Stimulated activated CD8-positive, alpha-beta memory T cell treated with anti-CD3 and anti-CD28 coated beads, Interleukin-7, amount 100 ng/mL, for 48 hours (primary cell): ENCODE results near the gene CEP57L1.
"Not testable (repeated sequence)": the region's sequence is repeated elsewhere in the genome, so short reads cannot be mapped to it uniquely, and the experiment has no call there.

ENCODE experiments used
- DNase-seq, 2 donors: peaks; one replicate each; pipeline ENCODE4 v3.0.0-alpha.2; 2020; ENCODE audit warnings: low read depth in 1 of 2; ENCODE audit errors: extremely low read depth in 1 of 2

CEP57L1 gene

DNA sequence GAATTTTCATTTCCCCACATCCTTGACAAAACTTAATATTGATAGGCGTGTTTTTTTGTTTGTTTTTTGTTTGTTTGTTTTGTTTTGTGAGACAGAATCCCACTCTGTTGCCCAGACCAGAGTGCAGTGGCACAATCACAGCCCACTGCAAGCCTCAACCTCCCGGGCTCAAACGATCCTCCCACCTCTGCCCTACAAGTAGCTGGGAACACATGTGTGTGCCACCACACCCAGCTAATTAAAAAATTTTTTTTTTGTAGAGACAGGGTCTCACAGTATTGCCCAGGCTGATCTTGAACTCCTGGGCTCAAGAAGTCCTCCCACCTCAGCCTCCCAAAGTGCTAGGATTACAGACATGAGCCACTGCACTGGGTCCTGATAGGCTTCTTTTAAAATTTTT is 9.2 kb downstream of the CEP57L1 start:
- no peak for DNase-seq

DNA sequence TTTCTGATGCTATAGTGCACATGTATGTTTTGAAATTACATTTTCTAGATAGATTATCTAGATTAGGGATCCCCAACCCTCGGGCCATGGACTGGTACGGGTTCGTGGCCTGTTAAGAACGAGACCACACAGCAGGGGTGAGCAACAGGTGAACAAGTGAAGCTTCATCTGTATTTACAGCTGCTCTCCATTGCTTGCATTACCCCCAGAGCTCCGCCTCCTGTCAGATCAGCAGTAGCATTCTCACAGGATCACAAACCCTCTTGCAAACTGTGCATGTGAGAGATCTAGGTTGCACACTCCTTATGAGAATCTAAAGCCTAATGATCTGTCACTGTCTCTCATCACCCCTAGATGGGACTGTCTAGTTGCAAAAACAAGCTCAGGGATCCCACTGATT is 10.4 kb downstream of the CEP57L1 start:
- DNase-seq, result no peak

DNA sequence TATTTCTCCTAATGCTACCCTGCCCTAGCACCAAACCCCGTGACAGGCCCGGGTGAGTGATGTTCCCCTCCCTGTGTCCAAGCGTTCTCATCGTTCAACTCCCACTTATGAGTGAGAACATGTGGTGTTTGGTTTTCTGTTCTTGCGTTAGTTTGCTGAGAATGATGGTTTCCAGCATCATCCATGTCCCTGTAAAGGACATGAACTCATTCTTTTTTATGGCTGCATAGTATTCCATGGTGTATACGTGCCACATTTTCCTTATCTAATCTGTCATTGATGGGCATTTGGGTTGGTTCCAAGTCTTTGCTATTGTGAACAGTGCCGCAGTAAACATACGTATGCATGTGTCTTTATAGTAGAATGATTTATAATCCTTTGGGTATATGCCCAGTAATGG is 14.4 kb downstream of the CEP57L1 start:
- not testable (repeated sequence) for DNase-seq

DNA sequence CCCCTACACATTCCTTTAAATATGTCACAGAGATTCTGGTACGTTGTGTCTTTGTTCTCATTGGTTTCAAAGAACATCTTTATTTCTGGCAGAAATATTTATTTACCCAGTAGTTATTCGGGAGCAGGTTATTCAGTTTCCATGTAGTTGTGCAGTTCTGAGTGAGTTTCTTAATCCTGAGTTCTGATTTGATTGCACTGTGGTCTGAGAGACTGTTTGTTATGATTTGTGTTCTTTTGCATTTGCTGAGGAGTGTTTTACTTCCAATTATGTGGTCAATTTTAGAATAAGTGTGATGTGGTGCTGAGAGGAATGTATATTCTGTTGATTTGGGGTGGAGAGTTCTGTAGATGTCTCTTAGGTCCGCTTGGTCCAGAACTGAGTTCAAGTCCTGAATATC is 17.4 kb downstream of the CEP57L1 start:
- not testable (repeated sequence) for DNase-seq

DNA sequence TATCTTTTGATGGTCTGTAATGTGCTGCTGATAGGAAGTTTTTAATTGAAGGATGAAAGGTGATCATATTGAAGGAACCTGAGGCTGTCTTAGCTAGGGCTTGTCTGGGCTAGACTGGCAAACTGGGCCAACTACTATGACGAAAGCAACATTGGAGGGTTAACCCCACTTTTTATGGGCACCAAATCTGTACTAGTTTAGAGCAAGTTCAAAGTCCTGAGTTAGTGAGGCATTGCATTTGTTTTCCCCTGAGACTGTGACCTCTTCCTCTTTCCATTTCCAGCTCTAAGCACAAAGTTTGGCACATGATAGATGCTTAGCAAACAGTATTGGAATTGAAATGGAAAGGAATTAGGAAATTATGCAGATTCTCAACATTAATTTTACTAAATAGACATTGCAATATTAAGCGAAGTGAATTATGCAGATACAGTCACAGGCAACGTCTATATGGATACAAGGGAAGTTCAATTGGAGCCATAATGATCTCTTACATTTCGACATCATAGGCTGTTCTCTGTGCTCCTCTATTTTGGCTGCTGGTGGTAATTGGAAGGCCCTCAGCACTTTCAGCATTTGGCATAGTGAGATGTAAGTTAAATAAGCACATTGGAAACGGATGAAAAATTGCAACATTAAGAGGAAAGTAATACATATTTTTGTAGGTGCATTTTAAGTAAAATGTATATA is 22.2 kb downstream of the CEP57L1 start:
- no peak for DNase-seq

DNA sequence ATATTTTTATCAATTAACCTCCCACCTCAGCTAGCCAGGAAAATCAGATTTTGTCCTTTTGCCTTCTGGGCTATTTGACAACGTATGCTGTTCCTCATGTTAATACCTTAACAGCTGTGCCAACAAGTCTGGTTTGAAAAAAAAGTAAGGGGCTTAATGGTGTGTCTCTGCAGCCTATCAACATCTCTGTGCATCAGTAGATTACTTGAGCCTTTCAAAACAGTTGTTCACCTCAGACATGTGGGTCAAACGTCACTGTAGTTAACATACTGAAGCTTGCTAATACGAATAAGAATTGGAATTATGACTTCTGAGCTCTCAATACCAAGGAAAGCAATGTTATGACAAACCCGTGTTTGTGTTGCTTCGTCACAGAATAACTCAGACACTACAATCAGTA is 23.0 kb downstream of the CEP57L1 start:
- DNase-seq, result no peak

DNA sequence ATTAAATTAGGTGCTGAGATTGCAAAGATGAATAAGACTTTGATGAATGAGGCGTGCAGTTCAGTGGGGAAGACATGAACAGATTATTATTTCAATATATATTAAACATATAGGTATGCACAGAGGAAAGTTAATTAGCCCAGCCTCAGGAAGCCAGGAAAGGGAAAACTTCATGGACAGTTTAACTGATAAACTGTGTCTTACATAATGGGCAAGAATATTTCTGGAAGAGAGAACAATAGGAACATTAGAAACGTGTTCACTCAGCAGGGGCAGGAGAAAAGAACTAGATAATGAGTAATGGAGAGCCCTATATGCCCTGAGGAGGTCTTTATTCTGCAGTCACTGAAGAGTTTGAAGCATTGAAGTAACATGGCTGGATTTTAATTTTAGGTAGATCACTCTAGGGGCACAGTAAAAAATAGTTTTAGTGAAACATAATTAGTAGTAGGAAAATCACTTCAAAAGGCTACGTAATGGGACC is 23.6 kb downstream of the CEP57L1 start:
- DNase-seq, result no peak

DNA sequence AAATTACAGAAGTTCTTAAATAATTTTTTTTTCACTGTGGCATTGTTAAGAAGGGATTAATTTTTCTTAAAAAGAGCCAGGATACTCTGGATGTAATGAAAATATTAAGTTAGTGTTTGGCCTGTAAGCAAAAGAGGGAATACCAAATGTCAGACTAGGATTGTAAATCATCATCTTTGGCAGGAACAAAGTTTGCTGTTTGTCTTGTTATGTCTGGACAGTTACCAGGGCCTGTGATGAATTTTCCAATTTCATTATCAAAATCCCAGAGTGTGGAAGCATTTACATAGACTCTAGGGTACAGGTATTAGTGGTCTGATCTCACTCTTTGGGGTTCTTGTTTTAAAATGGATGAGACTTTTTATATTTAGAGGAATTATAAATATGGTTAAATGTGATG is 26.1 kb downstream of the CEP57L1 start:
- no peak for DNase-seq

DNA sequence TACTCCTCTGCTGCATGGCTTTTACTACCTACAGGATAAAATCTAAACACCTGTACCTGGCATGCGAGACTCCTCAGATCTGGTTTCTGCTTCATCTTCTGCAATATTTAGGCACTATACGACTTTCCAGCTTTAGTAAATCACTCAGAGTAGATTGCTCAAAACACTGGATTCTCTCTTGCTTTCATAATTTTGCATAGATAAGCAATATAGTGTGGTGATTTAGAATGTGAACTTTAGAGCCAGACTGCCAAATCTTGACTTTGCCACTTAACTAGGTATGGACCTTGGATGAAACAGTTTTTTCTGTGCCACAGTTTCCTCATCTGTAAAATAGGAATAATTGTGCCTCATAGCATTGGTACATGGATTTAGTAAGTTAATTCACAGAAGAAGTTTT is 28.9 kb downstream of the CEP57L1 start:
- no peak for DNase-seq

DNA sequence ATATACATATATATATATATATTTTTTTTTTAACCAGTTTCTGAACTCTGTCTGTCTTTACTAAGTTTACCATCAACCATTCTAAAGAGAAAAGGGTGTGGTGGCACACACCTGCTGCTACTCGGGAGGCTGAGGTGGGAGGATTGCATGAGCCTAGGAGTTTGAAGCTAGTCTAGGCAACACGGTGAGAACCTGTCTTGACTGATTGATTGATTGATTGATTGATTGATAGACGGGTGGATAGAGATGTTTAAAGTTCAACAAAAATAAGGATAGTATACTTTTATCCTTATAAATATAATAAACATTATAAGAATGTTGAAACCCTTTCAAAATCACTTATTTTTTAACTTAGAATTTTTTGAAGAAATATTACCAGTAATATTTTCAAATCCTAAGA is 30.2 kb downstream of the CEP57L1 start:
- no peak for DNase-seq

DNA sequence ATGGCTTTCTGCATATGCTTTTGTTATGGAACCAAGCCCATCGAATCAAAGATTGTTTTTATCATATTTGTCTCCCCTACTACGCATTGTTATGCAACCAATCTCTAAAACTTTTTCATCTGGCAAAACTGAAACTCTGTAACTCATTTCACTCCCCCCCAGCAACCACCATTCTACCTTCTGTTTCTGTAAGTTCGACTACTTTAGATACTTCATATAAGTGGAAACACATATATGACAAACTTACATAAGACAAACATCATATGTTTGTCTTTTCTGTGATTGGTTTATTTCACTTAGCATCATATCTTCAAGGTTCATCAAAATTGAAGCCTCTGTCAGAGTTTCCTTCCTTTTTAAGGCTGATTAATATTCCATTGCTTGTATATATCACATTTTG is 34.8 kb downstream of the CEP57L1 start:
- DNase-seq, result no peak

DNA sequence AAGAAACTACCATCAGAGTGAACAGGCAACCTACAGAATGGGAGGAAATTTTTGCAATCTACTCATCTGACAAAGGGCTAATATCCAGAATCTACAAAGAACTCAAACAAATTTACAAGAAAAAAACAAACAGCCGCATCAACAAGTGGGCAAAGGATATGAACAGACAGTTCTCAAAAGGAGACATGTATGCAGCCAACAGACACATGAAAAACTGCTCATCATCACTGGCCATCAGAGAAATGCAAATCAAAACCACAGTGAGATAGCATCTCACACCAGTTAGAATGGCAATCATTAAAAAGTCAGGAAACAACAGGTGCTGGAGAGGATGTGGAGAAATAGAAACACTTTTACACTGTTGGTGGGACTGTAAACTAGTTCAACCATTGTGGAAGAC is 40.3 kb downstream of the CEP57L1 start:
- DNase-seq, result not testable (repeated sequence)

DNA sequence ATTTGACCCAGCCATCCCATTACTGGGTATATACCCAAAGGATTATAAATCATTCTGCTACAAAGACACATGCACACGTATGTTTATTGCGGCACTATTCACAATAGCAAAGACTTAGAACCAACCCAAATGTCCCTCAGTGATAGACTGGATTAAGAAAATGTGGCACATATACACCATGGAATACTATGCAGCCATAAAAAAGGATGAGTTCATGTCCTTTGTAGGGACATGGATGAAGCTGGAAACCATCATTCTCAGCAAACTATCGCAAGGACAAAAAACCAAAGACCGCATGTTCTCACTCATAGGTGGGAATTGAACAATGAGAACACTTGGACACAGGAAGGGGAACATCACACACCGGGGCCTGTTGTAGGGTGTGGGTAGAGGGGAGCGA is 40.7 kb downstream of the CEP57L1 start:
- not testable (repeated sequence) for DNase-seq

DNA sequence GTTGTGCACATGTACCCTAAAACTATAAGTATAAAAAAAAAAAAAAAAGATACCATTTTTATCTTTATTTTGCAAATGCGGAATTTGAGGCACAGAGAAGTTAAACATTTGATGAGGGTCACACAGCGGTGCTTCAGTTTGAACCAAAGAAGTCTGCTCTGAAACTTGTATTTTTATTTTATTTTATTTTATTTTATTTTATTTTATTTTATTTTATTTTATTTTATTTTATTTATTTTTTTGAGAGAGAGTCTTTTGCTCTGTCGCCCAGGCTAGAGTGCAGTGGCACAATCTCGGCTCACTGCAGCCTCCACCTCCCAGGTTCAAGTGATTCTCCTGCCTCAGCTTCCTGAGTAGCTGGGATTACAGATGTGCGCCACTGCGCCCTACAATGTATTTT is 41.2 kb downstream of the CEP57L1 start:
- DNase-seq, result not testable (repeated sequence)

DNA sequence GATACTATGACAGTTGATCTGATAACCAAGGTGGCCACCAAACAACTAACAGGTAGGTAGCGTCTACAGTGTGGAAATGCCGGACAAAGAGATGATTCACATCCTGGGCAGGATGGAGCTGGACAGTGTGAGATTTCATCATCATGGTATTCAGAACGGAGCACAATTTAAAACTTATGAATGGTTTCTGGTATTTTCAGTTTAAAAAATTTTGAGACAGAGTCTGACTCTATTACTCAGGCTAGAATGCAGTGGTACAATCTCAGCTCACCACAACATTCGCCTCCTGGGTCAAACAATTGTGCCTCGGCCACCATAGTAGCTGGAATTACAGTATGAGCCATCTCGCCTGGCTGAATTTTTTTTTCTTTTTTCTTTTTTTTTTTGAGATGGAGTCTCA is 43.8 kb downstream of the CEP57L1 start:
- DNase-seq, result no peak

DNA sequence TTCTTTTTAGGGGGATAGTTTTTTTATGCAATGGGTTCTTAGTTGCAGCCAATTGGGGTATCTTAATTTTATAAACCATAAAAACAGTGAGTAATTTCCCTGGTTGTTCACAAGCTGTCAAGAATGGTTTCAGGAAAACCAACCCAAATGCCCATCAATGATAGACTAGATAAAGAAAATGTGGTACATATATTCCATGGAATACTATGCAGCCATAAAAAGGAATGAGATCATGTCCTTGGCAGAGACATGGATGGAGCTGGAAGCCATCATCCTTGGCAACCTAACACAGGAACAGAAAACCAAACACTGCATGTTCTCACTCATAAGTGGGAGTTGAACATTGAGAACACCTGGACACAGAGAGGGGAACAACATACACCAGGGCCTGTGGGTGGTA is 46.8 kb downstream of the CEP57L1 start:
- DNase-seq, result not testable (repeated sequence)

DNA sequence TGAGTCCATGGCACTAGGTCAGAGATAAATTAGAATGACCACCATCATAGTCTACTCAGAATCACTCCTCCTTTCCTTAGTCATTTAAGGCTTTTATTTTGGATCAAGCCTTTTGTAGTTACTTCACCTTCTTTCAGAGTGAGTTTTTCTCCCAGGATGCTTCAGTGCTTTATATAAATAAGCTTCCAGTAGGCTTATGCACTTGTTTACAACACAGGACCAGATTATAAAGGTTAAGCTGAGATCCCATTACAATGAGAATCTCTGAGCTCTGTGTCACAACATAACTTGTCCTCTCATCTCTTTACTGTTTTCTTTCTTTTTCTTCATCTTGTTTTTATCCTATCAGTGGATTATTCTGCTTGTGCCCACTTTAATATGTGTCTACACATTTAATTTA is 47.9 kb downstream of the CEP57L1 start:
- DNase-seq, result no peak

DNA sequence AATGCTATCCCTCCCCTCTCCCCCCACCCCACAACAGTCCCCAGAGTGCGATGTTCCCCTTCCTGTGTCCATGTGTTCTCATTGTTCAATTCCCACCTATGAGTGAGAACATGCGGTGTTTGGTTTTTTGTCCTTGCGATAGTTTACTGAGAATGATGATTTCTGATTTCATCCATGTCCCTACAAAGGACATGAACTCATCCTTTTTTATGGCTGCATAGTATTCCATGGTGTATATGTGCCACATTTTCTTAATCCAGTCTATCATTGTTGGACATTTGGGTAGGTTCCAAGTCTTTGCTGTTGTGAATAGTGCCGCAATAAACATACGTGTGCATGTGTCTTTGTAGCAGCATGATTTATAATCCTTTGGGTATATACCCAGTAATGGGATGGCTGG is 52.9 kb downstream of the CEP57L1 start:
- DNase-seq, result not testable (repeated sequence)

DNA sequence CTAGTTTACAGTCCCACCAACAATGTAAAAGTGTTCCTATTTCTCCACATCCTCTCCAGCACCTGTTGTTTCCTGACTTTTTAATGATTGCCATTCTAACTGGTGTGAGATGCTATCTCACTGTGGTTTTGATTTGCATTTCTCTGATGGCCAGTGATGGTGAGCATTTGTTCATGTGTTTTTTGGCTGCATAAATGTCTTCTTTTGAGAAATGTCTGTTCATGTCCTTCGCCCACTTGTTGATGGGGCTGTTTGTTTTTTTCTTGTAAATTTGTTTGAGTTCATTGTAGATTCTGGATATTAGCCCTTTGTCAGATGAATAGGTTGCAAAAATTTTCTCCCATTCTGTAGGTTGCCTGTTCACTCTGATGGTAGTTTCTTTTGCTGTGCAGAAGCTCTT is 53.4 kb downstream of the CEP57L1 start:
- not testable (repeated sequence) for DNase-seq

DNA sequence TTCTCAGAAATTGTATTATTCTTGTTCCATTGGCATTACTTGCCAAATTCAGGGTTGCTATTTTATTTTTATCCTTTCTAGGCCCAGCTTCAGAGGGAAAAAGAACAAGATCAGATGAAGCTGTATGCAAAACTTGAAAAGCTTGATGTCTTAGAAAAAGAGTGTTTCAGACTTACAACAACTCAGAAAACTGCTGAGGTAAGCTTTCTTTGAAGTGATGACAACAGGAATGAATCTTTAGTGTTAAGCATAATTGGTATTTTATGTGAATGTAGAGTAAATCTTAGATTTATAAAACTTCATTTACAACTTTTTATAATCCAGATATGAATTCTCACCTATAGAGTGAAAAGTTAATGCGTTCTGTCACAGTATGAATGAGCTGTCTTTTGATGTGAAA is 58.4 kb downstream of the CEP57L1 start:
- no peak for DNase-seq

DNA sequence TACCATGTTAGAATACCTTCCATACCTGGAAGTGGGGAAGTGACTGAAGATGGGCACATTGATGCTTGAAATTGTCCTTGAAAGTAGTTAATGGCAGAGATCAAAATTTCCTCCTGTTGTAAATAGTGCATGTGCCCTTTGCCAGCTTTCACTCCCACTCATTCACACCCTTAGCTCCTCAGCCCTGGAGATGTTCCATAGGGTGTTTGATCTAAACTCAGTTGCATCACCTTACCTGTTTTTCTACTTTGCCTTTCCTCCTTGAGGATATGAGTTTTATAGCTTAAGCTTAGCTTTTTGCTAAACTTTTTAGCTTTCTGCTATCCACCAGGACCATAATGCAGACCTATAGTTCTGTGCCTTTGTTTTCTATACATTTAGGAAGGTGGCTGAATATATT is 69.0 kb downstream of the CEP57L1 start:
- DNase-seq, result no peak

DNA sequence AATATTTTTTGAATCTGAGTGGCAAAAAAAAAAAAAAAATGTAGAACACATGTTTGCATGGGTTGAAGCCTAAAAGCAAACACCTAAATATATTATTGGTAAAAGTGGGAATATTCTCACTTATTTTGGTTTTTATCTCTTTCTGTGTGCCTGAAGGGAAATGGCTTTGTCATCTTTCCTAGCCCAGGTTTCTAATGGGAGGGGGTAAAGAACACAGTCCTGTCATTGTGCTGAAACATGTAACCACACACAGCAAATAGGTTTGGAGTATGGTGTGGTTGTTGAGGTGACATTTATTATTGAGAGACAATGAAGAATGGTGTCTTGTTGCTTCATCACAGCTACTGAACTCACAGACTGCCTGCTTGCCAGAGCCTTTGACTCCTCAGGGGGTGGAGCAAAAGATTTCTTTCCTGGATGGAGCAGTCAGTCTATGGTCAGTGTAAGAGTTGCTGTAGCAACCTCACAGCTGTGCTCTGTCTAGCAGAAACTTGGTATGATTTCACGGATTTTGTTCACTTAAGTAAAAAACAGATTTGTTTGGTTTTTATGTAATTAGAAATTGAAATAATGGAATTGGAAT is 70.2 kb downstream of the CEP57L1 start:
- no peak for DNase-seq

DNA sequence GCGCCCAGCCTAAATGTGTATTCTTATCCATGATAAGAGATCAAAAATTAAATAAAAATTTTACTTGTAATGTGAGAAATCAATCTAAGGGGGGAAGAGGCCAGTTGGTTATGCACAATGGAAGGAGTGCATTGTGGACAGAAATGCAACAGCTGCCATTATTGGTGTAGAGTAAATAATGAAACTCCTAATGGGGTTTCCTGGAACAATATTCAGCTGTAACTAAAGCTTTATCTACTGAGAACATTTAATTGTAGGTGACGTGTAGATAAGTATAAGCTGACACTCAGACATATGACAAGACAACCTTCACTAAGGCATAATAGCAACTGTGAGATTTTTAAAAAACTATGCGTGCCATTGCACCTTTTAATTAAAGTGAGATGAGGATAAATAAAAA is 71.4 kb downstream of the CEP57L1 start:
- DNase-seq, result no peak
